ENCODE measurements around the gene STRIT1. TPM values are rescaled to one million over a fixed set of nuclear protein-coding genes. Genes with fewer than 3 reads are reported as not detected.

Gene STRIT1
- total RNA-seq = not detected

DNA sequence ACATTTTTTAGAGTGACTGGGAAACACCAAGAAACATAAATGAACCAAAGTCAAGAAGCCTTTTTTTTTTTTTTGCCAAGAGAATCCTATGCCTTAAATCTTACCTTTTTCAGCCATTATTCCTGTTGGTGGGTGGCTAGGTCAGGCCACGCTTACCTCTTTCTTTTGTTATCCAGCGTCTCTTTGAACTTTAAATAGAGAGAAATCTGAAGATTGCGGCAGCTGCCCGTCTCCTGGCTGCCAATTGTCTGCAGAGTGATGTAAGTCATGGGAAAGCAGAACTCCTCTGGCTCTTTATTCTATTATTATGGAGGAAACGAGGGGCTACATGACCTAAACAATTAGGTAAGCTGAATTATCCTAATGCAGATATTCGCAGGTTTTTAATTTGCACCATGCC is at the start of gene STRIT1:
Gene STRIT1 (minus strand): TSS at position 168 of the 400 bp plus-strand sequence.
- ChIA-PET CTCF (no interaction called here), POLR2A (no interaction called here)
- H3K27ac Mint-ChIP-seq = no peak within 1 kb of the TSS
- H3K9me3 Mint-ChIP-seq (ENCODE audit: insufficient read depth) = peaks cover 8% of the 10 kb centered on the region
- H3K4me1 Mint-ChIP-seq (ENCODE audit: low read depth) = no peaks in the 10 kb centered on the region
- H3K4me3 Mint-ChIP-seq = no peak within 1 kb of the TSS
- DNase-seq (no peak), ATAC-seq (no peak)
- no peaks in the 10 kb centered on the region for H3K36me3 Mint-ChIP-seq (ENCODE audit: low read depth)
- H3K27me3 Mint-ChIP-seq (ENCODE audit: low read depth) = peaks cover 2% of the 10 kb centered on the region

DNA sequence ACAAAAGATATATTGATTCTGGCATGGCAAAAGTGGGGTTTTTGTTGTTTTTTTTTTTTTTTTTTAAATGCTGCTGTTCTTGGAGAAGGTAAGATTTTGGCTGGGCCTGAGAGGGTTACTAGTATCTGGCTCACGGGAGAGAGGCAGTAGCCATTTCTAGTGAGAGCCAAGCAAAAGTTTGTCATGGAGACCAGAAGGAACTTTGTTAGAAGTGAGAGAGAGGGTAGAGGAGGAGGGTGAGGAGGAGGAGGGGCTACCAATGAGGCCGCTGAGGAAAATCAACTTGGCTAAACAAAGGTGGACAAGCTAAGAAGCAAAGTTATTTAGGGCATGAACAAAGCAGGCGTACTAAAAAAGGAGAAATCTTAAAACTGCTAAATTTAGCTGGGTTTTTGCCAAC is 48.9 kb upstream of the STRIT1 start:
- CTCF ChIA-PET = interaction anchor here (1.3 kb wide), 1 partner anchor 19 kb away, joined by 5 read pairs; no protein-coding TSS in a partner anchor
- POLR2A ChIA-PET = no interaction called here
- no peak for DNase-seq
- H3K9me3 Mint-ChIP-seq (ENCODE audit: insufficient read depth) = no peaks in the 10 kb centered on the region
- H3K4me3 Mint-ChIP-seq = no peak overlapping the region
- H3K4me1 Mint-ChIP-seq (ENCODE audit: low read depth) = peaks cover 12% of the 10 kb centered on the region
- H3K27me3 Mint-ChIP-seq (ENCODE audit: low read depth) = peaks cover 8% of the 10 kb centered on the region
- no peaks in the 10 kb centered on the region for H3K36me3 Mint-ChIP-seq (ENCODE audit: low read depth)
- ATAC-seq = no peak
- no peak overlapping the region for H3K27ac Mint-ChIP-seq

DNA sequence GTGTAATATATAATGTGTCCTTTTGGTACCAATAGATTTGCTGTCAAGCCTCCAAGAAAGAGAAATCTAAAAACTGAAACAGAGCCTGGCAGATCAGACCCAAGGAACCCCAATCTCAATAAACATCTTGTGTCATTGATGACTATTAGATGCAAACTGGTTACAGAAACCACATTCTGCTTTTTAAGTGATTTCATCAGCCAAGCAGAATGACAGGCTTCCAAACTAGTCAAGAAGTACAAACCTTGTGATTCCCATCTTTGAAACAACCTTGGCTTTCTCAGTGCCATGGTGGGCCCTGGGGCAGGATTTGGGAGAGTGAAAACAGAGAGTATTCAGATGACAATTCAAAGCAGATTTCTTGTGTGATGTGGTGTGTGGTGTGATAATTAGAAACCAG is 45.6 kb upstream of the STRIT1 start:
- H3K36me3 Mint-ChIP-seq (ENCODE audit: low read depth) = no peaks in the 10 kb centered on the region
- H3K4me3 Mint-ChIP-seq = no peak overlapping the region
- H3K4me1 Mint-ChIP-seq (ENCODE audit: low read depth) = peaks cover 35% of the 10 kb centered on the region
- CTCF ChIA-PET = interaction anchor here (1.2 kb wide), 1 partner anchor 16 kb away, joined by 3 read pairs; no protein-coding TSS in a partner anchor
- peaks cover 5% of the 10 kb centered on the region for H3K27me3 Mint-ChIP-seq (ENCODE audit: low read depth)
- DNase-seq = no peak
- ATAC-seq = no peak
- no peak overlapping the region for H3K27ac Mint-ChIP-seq
- POLR2A ChIA-PET = no interaction called here
- H3K9me3 Mint-ChIP-seq (ENCODE audit: insufficient read depth) = no peaks in the 10 kb centered on the region

DNA sequence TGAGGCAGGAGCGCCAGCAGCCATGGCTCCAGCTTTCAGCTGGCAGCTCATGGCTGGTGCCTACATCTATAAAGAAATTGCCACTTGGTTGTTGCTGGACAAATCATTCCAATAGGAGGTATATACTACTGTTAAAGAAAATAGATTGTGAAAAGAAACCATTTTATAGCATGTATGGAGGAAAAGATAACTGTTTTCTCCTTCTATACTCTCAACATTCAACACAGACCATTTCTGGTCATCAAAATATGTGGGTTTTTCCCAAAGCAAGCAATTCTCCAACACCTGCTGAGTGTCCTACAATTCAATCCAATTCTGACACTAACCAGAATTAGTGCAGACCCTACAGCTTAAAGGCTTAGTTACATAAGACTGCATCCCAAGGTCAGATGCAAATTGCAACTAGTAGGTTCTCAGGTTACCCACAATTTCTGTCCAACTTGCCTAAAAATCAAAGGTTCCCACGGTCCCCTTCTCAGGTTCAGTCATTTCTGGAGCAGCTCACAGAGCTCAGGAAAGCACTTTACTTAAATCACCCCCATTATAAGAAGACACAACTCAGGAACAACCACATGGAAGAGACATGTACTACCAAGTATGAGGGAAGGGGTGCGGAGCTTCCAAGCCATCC is 42.4 kb upstream of the STRIT1 start:
- CTCF ChIA-PET = interaction anchor here (1.2 to 3.0 kb wide), 3 partner anchors 7 to 16 kb away, joined by 4 to 14 read pairs (median 6); no protein-coding TSS in a partner anchor
- H3K36me3 Mint-ChIP-seq (ENCODE audit: low read depth) = no peaks in the 10 kb centered on the region
- no peak overlapping the region for H3K27ac Mint-ChIP-seq
- POLR2A ChIA-PET = no interaction called here
- H3K4me1 Mint-ChIP-seq (ENCODE audit: low read depth) = peaks cover 41% of the 10 kb centered on the region
- peaks cover 3% of the 10 kb centered on the region for H3K27me3 Mint-ChIP-seq (ENCODE audit: low read depth)
- no peak for DNase-seq
- no peaks in the 10 kb centered on the region for H3K9me3 Mint-ChIP-seq (ENCODE audit: insufficient read depth)
- no peak for ATAC-seq
- no peak overlapping the region for H3K4me3 Mint-ChIP-seq

DNA sequence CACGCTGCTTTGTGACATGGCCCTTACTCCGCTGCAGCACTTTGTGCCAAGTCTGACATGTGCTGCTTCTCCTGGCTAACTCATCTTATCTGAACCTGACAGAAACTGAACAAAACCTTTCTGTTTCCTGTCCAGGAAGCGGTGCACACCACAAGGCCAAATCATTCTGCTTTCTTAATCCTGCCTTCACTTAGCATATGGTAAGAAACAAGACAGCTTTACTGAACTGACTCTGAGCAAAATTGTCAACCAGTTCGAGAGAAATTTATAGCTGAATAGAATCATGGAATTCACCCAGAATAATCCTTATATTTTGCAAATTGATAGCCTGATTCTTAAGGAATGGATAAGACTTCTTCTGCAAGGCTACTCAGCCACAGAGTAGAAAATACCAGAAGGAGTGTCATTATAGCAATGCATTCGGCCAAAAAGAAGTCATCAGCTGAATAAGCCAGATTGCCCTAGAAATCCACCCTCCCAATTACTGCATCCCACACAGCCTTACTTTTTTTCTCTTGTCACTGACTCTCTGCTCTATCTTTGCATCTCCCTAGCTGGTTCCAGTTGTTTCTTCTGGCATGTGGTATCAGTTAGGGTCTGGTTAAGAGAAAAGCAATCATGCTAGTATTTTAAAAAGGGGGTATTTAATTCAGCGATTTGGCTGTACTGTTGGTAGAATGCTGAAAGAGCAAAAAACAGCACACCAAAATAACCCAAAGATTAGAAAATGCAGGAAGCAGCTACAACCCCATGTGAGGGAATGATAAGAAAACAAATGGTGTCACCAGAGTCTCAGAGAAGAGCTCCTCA is 41.6 kb upstream of the STRIT1 start:
- Mint-ChIP-seq H3K27me3 (ENCODE audit: low read depth) (peaks cover 3% of the 10 kb centered on the region), H3K9me3 (ENCODE audit: insufficient read depth) (no peaks in the 10 kb centered on the region), H3K27ac (peak overlapping the region; percentile 83), H3K36me3 (ENCODE audit: low read depth) (no peaks in the 10 kb centered on the region), H3K4me3 (peak overlapping the region; percentile 1), H3K4me1 (ENCODE audit: low read depth) (peaks cover 41% of the 10 kb centered on the region)
- ATAC-seq (peak; percentile 93), DNase-seq (peak; percentile 63)
- ChIA-PET CTCF (interaction anchor here (0.7 to 3.0 kb wide), 4 partner anchors 8 to 382 kb away, joined by 3 to 14 read pairs (median 5); no protein-coding TSS in a partner anchor), POLR2A (no interaction called here)

DNA sequence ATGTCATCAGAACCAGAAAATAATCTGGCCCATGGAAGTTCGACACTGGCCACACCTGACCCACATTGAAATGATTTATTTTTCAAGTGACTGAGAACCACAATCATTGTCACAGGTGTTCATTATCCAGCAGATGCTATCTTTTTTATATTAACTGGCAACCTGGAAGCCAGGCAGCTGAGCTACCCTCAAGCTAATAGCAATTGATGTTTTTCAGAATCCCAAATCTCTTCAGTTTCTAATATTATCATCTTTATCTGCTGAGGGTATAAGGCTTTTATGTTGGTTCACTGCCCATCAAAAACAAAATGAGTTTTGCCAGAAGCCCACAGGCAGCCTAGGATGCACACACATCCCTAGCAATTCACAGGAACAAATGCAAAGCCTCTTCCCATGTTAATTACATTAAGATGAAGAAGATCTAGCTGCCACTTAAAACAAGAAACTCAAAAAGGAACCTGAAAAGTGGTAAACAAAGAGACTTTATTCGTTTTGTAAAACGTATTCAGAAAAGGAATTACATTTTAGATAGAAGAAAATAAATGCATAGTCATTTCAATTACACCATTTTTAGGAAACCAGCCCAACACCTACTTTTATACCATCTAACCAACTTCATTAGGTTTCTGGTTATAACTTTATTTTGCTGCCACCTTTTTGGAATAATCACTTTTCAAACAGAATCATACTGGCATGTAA is 40.9 kb upstream of the STRIT1 start:
- Mint-ChIP-seq H3K9me3 (ENCODE audit: insufficient read depth) (no peaks in the 10 kb centered on the region), H3K27me3 (ENCODE audit: low read depth) (peaks cover under 1% of the 10 kb centered on the region), H3K36me3 (ENCODE audit: low read depth) (no peaks in the 10 kb centered on the region), H3K4me1 (ENCODE audit: low read depth) (peaks cover 37% of the 10 kb centered on the region), H3K27ac (peak overlapping the region; percentile 83), H3K4me3 (peak overlapping the region; percentile 1)
- CTCF ChIA-PET = interaction anchor here (1.2 to 3.0 kb wide), 3 partner anchors 9 to 17 kb away, joined by 4 to 14 read pairs (median 6); no protein-coding TSS in a partner anchor
- ATAC-seq (no peak), DNase-seq (no peak)
- POLR2A ChIA-PET = no interaction called here

DNA sequence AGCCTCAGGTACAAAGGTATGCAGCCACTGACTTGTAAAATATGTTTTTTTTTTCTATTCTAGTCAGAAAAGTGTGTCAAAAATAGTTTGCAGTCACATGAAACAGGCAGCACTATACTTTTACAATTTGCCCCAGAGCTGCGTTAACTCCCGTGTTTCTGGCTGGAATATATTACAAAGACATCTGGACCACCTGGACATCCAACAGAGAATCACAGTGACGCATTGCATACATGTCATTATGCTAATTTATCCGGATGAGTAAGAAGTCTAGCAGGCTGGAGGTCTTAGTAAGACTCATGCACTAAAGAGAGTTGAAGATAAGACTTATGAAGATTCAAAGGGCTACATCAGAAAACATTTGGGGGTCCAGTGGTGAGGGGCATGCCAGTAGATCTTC is 39.2 kb upstream of the STRIT1 start:
- H3K4me1 Mint-ChIP-seq (ENCODE audit: low read depth) = peaks cover 29% of the 10 kb centered on the region
- DNase-seq = no peak
- H3K9me3 Mint-ChIP-seq (ENCODE audit: insufficient read depth) = no peaks in the 10 kb centered on the region
- H3K27ac Mint-ChIP-seq = no peak overlapping the region
- ChIA-PET CTCF (no interaction called here), POLR2A (no interaction called here)
- no peak overlapping the region for H3K4me3 Mint-ChIP-seq
- no peak for ATAC-seq
- H3K36me3 Mint-ChIP-seq (ENCODE audit: low read depth) = no peaks in the 10 kb centered on the region
- peaks cover 3% of the 10 kb centered on the region for H3K27me3 Mint-ChIP-seq (ENCODE audit: low read depth)

DNA sequence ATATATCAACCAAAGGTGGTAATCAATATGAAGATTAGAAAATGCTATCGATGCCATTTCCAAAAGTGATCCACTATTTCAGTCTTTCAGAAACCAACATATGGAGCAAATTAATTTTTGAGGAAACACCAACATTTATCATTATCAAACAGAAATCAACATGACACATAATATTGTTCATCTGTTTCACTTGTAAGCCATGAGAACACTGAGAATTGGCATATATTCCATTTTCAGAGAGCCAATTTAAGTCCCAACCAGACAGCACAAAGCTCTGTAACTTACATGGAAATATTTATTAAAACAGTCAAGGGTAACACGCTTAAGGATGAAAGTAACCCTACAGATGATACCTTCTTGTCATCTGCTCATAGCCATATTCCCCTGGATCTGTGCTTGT is 37.6 kb upstream of the STRIT1 start:
- ChIA-PET POLR2A (no interaction called here), CTCF (no interaction called here)
- DNase-seq (no peak), ATAC-seq (no peak)
- H3K36me3 Mint-ChIP-seq (ENCODE audit: low read depth) = no peaks in the 10 kb centered on the region
- no peak overlapping the region for H3K27ac Mint-ChIP-seq
- peaks cover 25% of the 10 kb centered on the region for H3K4me1 Mint-ChIP-seq (ENCODE audit: low read depth)
- no peak overlapping the region for H3K4me3 Mint-ChIP-seq
- peaks cover 3% of the 10 kb centered on the region for H3K27me3 Mint-ChIP-seq (ENCODE audit: low read depth)
- H3K9me3 Mint-ChIP-seq (ENCODE audit: insufficient read depth) = no peaks in the 10 kb centered on the region

DNA sequence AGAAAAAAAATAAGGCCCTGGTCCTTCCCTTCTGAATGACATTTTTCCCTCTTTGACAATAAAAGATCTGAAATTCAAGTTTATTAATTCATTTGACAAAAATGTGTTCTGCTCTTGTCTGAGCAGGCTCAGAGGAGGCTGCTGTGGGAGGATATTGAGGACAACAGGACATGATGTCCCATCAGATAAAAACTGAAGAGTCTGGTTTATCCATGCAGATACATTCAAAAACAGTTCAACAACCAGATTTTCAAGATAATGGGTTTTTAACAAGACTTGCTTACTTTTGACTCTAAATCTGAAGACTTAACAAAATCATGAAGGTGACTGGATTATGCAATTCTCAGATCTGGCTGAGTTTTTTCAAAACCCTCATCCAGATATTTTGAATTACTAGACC is 36.9 kb upstream of the STRIT1 start:
- ChIA-PET POLR2A (no interaction called here), CTCF (no interaction called here)
- H3K4me1 Mint-ChIP-seq (ENCODE audit: low read depth) = peaks cover 18% of the 10 kb centered on the region
- H3K27me3 Mint-ChIP-seq (ENCODE audit: low read depth) = peaks cover 3% of the 10 kb centered on the region
- ATAC-seq (no peak), DNase-seq (no peak)
- H3K36me3 Mint-ChIP-seq (ENCODE audit: low read depth) = no peaks in the 10 kb centered on the region
- no peak overlapping the region for H3K4me3 Mint-ChIP-seq
- no peaks in the 10 kb centered on the region for H3K9me3 Mint-ChIP-seq (ENCODE audit: insufficient read depth)
- no peak overlapping the region for H3K27ac Mint-ChIP-seq

DNA sequence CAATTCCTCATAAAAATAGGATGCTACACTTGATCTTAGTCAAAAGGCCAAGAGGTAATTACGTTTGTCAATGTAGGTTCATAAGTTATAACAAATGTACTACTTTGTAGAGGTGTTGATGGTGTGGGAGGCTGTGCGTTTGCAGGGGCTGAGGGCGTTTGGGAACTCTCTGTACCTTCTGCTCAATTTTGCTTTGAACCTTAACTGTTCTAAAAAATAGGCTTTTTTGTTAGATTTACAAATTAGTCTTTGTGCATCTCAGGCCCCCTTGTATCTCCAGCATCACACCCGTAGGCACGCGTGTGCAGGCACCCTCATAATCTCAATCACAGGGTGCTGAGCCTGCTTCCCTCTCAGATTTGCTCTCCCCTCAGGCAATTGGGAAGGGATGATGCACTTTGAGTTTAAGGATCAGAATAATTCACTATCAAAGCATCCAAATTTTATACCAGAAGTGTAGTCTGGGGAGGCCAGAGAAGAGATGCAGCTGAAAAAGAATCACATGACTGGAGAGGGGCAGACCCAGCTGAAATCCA is 36.1 kb upstream of the STRIT1 start:
- Mint-ChIP-seq H3K4me1 (ENCODE audit: low read depth) (peaks cover 10% of the 10 kb centered on the region), H3K36me3 (ENCODE audit: low read depth) (no peaks in the 10 kb centered on the region), H3K27me3 (ENCODE audit: low read depth) (peaks cover 3% of the 10 kb centered on the region), H3K27ac (no peak overlapping the region), H3K9me3 (ENCODE audit: insufficient read depth) (no peaks in the 10 kb centered on the region), H3K4me3 (no peak overlapping the region)
- ChIA-PET POLR2A (no interaction called here), CTCF (no interaction called here)
- ATAC-seq (no peak), DNase-seq (no peak)

DNA sequence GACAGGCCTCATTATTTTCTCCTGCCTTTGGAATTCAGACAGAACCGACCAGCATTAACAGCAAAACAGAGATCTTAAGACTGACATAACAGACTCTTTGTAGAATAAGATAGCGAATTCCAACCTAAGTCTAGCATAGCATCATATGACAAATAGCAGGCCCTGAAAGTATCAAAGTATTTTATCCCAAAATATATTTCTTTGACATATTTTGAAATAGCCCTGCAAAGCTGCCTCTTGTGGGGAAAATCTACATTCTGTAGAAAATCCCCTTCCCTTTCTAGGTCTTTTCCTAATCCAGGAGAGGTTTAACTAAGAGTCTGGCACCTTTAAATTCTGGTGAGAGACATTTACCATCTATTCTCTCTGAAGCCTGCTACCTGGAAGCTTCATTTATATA is 34.4 kb upstream of the STRIT1 start:
- Mint-ChIP-seq H3K36me3 (ENCODE audit: low read depth) (no peaks in the 10 kb centered on the region), H3K4me1 (ENCODE audit: low read depth) (no peaks in the 10 kb centered on the region), H3K4me3 (no peak overlapping the region), H3K27me3 (ENCODE audit: low read depth) (peaks cover 3% of the 10 kb centered on the region), H3K27ac (no peak overlapping the region), H3K9me3 (ENCODE audit: insufficient read depth) (no peaks in the 10 kb centered on the region)
- ChIA-PET POLR2A (no interaction called here), CTCF (no interaction called here)
- no peak for ATAC-seq
- no peak for DNase-seq

DNA sequence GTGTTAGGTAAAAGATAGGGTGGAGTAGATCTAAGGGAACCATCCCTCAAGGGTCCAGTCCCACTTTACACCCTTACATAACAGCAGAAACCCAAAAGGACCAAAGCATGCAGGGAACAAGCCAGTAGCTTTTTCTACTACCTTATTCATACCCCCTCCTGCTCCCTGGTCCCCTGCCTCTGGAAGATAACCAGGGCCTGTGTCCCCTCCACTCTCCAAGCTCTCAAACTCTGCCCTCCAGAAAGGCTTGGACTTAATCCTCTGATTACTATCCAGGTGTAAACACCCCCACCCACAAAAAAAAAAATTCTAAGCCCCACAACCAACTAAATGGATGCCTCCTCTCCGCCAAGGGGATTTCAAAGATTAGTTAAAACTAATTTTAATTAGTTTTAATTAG is 33.9 kb upstream of the STRIT1 start:
- no peak for DNase-seq

More for the DNA sequence above, 33.9 kb upstream of the STRIT1 start:
- Mint-ChIP-seq H3K27me3 (ENCODE audit: low read depth) (peaks cover 3% of the 10 kb centered on the region), H3K36me3 (ENCODE audit: low read depth) (no peaks in the 10 kb centered on the region), H3K4me3 (no peak overlapping the region), H3K4me1 (ENCODE audit: low read depth) (no peaks in the 10 kb centered on the region), H3K9me3 (ENCODE audit: insufficient read depth) (no peaks in the 10 kb centered on the region), H3K27ac (no peak overlapping the region)
- no peak for ATAC-seq
- CTCF ChIA-PET = no interaction called here
- POLR2A ChIA-PET = no interaction called here

All from activated CD8-positive, alpha-beta T cell treated with anti-CD3 and anti-CD28 coated beads, Interleukin-2, amount 10 ng/mL, durations not matched to agents 7 days and 5 days (primary cell).